ENCODE measurements around the gene THSD4.

DNA sequence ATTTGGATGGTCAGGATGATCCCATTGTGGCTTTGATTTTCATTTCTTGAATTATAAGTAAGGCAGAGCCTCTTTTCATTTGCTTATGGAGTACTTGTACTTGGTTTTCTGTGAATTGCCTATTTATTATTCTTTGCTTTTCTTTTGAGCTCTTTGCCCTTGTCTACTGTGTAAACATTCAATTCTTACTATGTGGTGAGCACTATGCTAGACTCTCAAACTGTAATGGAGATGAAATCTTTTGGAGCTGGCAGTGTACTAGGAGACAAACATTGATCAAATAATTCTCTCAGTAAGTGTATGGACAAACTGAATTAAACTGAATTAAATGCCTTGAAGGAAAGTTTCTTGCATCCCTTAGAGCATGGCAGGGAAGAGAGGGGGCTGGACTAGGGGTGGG lies 608.1 kb downstream of the THSD4 start:
- TF ChIP-seq YY1 (IDR thresholded peaks at IDR 0.05; ENCODE audit: insufficient read depth, insufficient read length) = no peak
- TF ChIP-seq ZNF274 (IDR thresholded peaks at IDR 0.05; ENCODE audit: low read depth, low read length) = no peak
- TF ChIP-seq SUZ12 (IDR thresholded peaks at IDR 0.05; ENCODE audit: extremely low read depth, insufficient read depth, insufficient read length) = no peak

Data from NT2/D1 (cell line).